A549 (cell line): Measurements from ENCODE around the gene PIGN. TPM values are rescaled to one million over a fixed set of nuclear protein-coding genes. Genes with fewer than 3 reads are reported as not detected.

ENCODE experiments used
- ATAC-seq, 2 experiments: fragments of 200-7000 bp in 1 of 2; fragments of >200 bp in 1 of 2; cut with Nextera tagmentation in 1 of 2; cut with Tn5 transposase in 1 of 2; 3 replicates each; pipeline versions ENCODE4 v1.8.0 to v1.9.1; 2018 to 2020; ENCODE audit warnings: mild to moderate bottlenecking in 1 of 2, moderate library complexity in 1 of 2
- CTCF ChIA-PET: fragments of 300-600 bp; sonication (Branson Sonifier 250); formaldehyde crosslinking; extraction: SDS; loops from one replicate; lab custom pipeline; 2021; ENCODE audit warnings: antibody characterized with exemption, inconsistent platforms; lab: Yijun Ruan, JAX
- POLR2A ChIA-PET: fragments of 350-600 bp; formaldehyde crosslinking; extraction: SDS; loops from one replicate; lab custom pipeline; 2021; ENCODE audit warnings: antibody characterized with exemption, inconsistent platforms; lab: Yijun Ruan, JAX
- DNase-seq, 2 experiments: peaks; one replicate each; pipeline versions ENCODE4 v3.0.0 to v3.0.0-alpha.2; 2011 to 2016; ENCODE audit warnings: low read depth in 1 of 2, low spot score in 1 of 2
- FAIRE-seq: peaks from 2 replicates; lab custom pipeline; 2011; peaks lifted over from hg19 to GRCh38; lab: Jason Lieb, UNC
- H3K27ac ChIP-seq, 2 experiments: fragments of >200 bp; sonication (Bioruptor Twin); formaldehyde crosslinking; 3 replicates each; pipeline ENCODE4 v1.5.1; 2016 to 2017
- H3K4me1 ChIP-seq: fragments of >200 bp; sonication (Bioruptor Twin); formaldehyde crosslinking; 3 replicates; pipeline ENCODE4 v1.6.1; 2016
- H3K4me2 ChIP-seq: fragments of >200 bp; sonication (Bioruptor Twin); formaldehyde crosslinking; 3 replicates; pipeline ENCODE4 v1.6.1; 2016
- H3K4me3 ChIP-seq: fragments of >200 bp; sonication (Bioruptor Twin); formaldehyde crosslinking; 3 replicates; pipeline ENCODE4 v1.5.1; 2016
- H3K9me3 ChIP-seq: fragments of >200 bp; sonication (Bioruptor Twin); formaldehyde crosslinking; 3 replicates; pipeline ENCODE4 v1.6.1; 2016
- CHD4 ChIP-seq: fragments of 200-600 bp; sonication (generic); IDR thresholded peaks from 2 replicates; pipeline ENCODE4 v1.6.1; 2016; ENCODE audit warnings: antibody characterized with exemption, mild to moderate bottlenecking, borderline replicate concordance
- E2F6 ChIP-seq: IDR thresholded peaks from 2 replicates; pipeline ENCODE4 v1.6.1; 2012; ENCODE audit warnings: low read depth, borderline replicate concordance
- ELK1 ChIP-seq: fragments of 150-350 bp; IDR thresholded peaks from 2 replicates; pipeline ENCODE4 v1.6.1; 2014; ENCODE audit warnings: low read depth, mild to moderate bottlenecking, low read length
- FOSB ChIP-seq: fragments of 250-450 bp; sonication (Bioruptor Pico); IDR thresholded peaks from 2 replicates; pipeline ENCODE4 v1.5.0; 2020; ENCODE audit warnings: mild to moderate bottlenecking, moderate library complexity
- GATA3 ChIP-seq: IDR thresholded peaks from 2 replicates; pipeline ENCODE4 v1.6.1; 2012; ENCODE audit warnings: borderline replicate concordance
- HOXB13 ChIP-seq: fragments of 250-450 bp; sonication (Bioruptor Pico); IDR thresholded peaks from 2 replicates; pipeline ENCODE4 v1.5.0; 2020; ENCODE audit warnings: low read depth, mild to moderate bottlenecking, moderate library complexity
- JUN ChIP-seq, 2 experiments: fragments of >200 bp; sonication (Bioruptor Twin); formaldehyde crosslinking; IDR thresholded peaks; 2 replicates in 1 of 2; 3 replicates in 1 of 2; pipeline ENCODE4 v1.6.1; 2016 to 2017
- KDM5A ChIP-seq: fragments of 200-600 bp; sonication (generic); IDR thresholded peaks from 2 replicates; pipeline ENCODE4 v1.6.1; 2016; ENCODE audit warnings: antibody characterized with exemption, mild to moderate bottlenecking
- RARB ChIP-seq: fragments of 250-450 bp; sonication (Bioruptor Pico); IDR thresholded peaks from 2 replicates; pipeline ENCODE4 v1.8.0; 2021; ENCODE audit warnings: mild to moderate bottlenecking, moderate library complexity
- RFX5 ChIP-seq: fragments of 450-650 bp; IDR thresholded peaks from 2 replicates; pipeline ENCODE4 v1.7.1; 2014; ENCODE audit warnings: antibody characterized with exemption, mild to moderate bottlenecking, moderate library complexity
- RNF2 ChIP-seq: fragments of 200-600 bp; sonication (generic); IDR thresholded peaks from 2 replicates; pipeline ENCODE4 v1.6.1; 2016; ENCODE audit warnings: low read depth, mild to moderate bottlenecking, antibody characterized with exemption, moderate library complexity, borderline replicate concordance
- SMC3 ChIP-seq: fragments of >200 bp; sonication (Bioruptor Twin); formaldehyde crosslinking; IDR thresholded peaks from 3 replicates; pipeline ENCODE4 v1.6.1; 2018; ENCODE audit warnings: inconsistent platforms
- SREBF2 ChIP-seq: fragments of 450-650 bp; IDR thresholded peaks from 2 replicates; pipeline ENCODE4 v1.6.1; 2014; ENCODE audit warnings: mild to moderate bottlenecking, moderate library complexity
- TFCP2L1 ChIP-seq: fragments of 250-450 bp; sonication (Bioruptor Pico); IDR thresholded peaks from 2 replicates; pipeline ENCODE4 v1.5.0; 2021; ENCODE audit warnings: mild to moderate bottlenecking
- TP53 ChIP-seq: fragments of 250-450 bp; sonication (Bioruptor Pico); IDR thresholded peaks from 2 replicates; pipeline ENCODE4 v1.5.0; 2021; ENCODE audit warnings: mild to moderate bottlenecking, moderate library complexity
- ZC3H11A ChIP-seq: fragments of 450-650 bp; IDR thresholded peaks from 2 replicates; pipeline ENCODE4 v1.6.1; 2014; ENCODE audit warnings: antibody characterized with exemption, mild to moderate bottlenecking
- ZFP36 ChIP-seq: fragments of 450-650 bp; IDR thresholded peaks from 2 replicates; pipeline ENCODE4 v1.6.1; 2014; ENCODE audit warnings: borderline replicate concordance; ENCODE audit not compliant: partially characterized antibody
- WGBS: methylation state at CpG from one replicate; pipeline ENCODE4 v1.1.6; 2017; ENCODE audit errors: missing lambda C conversion rate; 5-methylcytosine and 5-hydroxymethylcytosine counted together
- polyA plus RNA-seq, 4 experiments: library from polyadenylated mRNA; depleted of rRNA in 3 of 4; stranded (reverse); fragments of >200 nt; fragmentation: RNase III in 1 of 4; extraction: RNeasy Plus Mini Kit Qiagen cat#74134 plus additional on column Dnase treatment in 1 of 4; gene quantifications; 2 replicates in 3 of 4; 3 replicates in 1 of 4; pipeline ENCODE4 v1.2.3, GENCODE V29; 2011 to 2017
- TF ChIP-seq, protein P1 (sequence below): fragments of >200 bp; sonication (Bioruptor Twin); formaldehyde crosslinking; IDR thresholded peaks from 3 replicates; pipeline ENCODE4 v1.6.1; 2016

Gene PIGN
- polyA plus RNA-seq, 2 of the 4 experiments (the other 2 are of a cell fraction), result 12.9 to 37.0 TPM

DNA sequence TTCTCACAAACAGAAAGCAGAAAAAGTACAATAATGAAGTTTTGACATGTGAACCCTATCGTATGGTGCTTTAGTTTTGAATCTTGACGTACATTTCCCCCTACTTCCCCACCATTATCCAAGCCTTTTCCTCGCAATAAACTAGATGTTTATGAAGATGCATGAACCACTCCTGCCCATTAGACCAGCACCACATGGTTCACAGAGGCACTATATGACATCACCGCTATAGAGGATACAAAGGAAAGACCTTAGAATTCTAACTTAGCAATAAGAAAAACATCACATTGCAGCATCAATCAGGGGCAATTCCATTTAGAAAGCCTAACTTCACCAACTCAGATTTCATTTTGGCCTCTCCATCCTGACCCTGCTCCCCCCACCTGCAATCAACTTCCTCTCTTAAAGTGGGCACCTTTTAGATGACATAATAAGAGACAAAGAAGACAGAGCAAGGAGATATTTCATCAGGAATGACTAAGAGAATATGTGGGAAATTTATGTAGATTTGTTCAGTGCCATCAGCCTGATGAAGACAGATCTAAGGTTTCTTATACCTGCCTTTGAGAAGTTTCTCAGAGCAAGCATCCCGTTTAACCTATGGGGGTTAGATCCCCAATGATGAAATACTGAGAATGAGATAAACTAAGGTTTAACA lies 124.9 kb downstream of the PIGN start (continued):
- TF ChIP-seq, protein P1, sequence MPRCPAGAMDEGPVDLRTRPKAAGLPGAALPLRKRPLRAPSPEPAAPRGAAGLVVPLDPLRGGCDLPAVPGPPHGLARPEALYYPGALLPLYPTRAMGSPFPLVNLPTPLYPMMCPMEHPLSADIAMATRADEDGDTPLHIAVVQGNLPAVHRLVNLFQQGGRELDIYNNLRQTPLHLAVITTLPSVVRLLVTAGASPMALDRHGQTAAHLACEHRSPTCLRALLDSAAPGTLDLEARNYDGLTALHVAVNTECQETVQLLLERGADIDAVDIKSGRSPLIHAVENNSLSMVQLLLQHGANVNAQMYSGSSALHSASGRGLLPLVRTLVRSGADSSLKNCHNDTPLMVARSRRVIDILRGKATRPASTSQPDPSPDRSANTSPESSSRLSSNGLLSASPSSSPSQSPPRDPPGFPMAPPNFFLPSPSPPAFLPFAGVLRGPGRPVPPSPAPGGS, result no peak
- TF ChIP-seq TFCP2L1 (CRISPR knock-in tag) (no peak), GATA3 (no peak), RFX5 (no peak), ZC3H11A (no peak), KDM5A (no peak), HOXB13 (CRISPR knock-in tag) (no peak)

DNA sequence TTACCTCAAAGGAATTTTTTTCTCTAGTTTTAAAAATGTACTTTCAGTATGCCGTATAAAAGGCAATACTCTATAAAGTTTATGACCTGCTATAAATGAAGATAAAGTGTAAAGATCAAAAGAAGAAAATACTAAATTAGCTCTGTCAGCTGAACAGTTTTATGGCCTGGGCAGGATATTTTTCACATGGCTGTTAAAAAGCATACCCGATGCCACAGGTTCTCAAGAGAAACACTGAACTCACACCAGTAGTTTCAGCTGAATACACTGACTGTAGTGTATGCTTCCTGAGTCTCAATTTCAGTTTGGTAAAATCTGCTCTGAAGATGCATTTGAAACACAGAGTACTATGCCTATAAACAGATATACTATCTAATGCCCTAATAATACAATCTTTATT lies 126.0 kb downstream of the PIGN start:
- Histone ChIP-seq H3K9me3 (no peaks in the 10 kb centered on the region), H3K4me2 (no peak overlapping the region), H3K4me1 (no peaks in the 10 kb centered on the region)
- ATAC-seq, result no peak
- TF ChIP-seq RNF2, result no peak
- no peak for TF ChIP-seq SREBF2
- TF ChIP-seq, all 56 proteins: peak for 0
- Histone ChIP-seq H3K27ac (no peak overlapping the region), H3K4me3 (no peak overlapping the region)
- no peak for FAIRE-seq
- DNase-seq, result no peak
- WGBS, result 90% methylated on average over 2 of the region's 2 CpGs
- ChIA-PET CTCF (no interaction called here), POLR2A (no interaction called here)

DNA sequence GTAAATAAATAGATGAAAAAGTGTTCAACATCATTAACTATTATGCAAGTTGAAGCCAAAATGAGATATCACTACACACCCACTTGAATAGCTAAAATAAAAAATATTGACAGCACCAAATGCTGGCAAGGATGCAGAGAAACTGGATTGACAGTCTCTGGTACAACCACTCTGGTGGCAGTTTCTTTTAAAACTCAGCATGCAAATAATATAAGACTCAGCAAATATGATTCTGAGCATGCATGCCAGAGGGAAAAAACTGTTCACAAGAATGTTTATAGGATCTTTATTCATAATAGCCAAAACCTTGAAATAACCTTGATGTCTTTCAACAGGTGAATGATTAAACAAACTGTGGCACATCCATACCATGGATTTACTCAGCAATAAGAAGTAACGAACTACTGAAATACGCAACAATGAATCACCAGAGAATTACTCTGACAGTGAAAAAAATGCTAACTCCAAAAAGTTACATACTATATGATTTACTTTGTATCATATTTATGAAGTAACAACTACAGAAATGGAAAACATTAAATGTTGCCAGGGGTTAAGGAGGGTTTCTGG lies 131.8 kb downstream of the PIGN start:
- WGBS, result 95% methylated on average over 2 of the region's 2 CpGs
- DNase-seq (no peak), FAIRE-seq (no peak), ATAC-seq (no peak)
- TF ChIP-seq TP53 (CRISPR knock-in tag) (no peak), CHD4 (no peak), ELK1 (no peak)
- Histone ChIP-seq H3K4me1 (no peaks in the 10 kb centered on the region), H3K4me3 (no peak overlapping the region), H3K27ac (no peak overlapping the region), H3K9me3 (no peaks in the 10 kb centered on the region), H3K4me2 (no peak overlapping the region)
- ChIA-PET POLR2A (no interaction called here), CTCF (no interaction called here)

- CTCF ChIA-PET, result interaction anchor here (1.3 kb wide), 1 partner anchor 466 kb away, joined by 3 read pairs; no protein-coding TSS in a partner anchor
- POLR2A ChIA-PET, result no interaction called here
- Histone ChIP-seq H3K9me3 (no peaks in the 10 kb centered on the region; the same call in 2 of the 3 replicates), H3K4me2 (no peak overlapping the region), H3K4me1 (no peaks in the 10 kb centered on the region), H3K27ac (no peak overlapping the region)
- FAIRE-seq, result no peak
- ATAC-seq, result no peak
- DNase-seq, result no peak
- TF ChIP-seq FOSB, result no peak
- TF ChIP-seq GATA3, result no peak
- no peak for TF ChIP-seq KDM5A
- TF ChIP-seq ZFP36, result no peak
- no peak for TF ChIP-seq TFCP2L1 (CRISPR knock-in tag)
- TF ChIP-seq, all 56 proteins: peak for 0
- 48% methylated on average over 1 of the region's 1 CpG for WGBS
- no peak overlapping the region for H3K4me3 ChIP-seq
These were observed 138.6 kb downstream of the PIGN start for GRCh38 chr18:62048279-62048678.

- WGBS, result 79% methylated on average over 2 of the region's 2 CpGs
- no peaks in the 10 kb centered on the region for H3K4me1 ChIP-seq
- no peak overlapping the region for H3K27ac ChIP-seq
- no peaks in the 10 kb centered on the region; the same call in 2 of the 3 replicates for H3K9me3 ChIP-seq
- FAIRE-seq (no peak), DNase-seq (no peak), ATAC-seq (no peak)
- H3K4me3 ChIP-seq, result no peak overlapping the region
- POLR2A ChIA-PET, result no interaction called here
- CTCF ChIA-PET, result interaction anchor here (0.5 kb wide), 1 partner anchor 398 kb away, joined by 3 read pairs; no protein-coding TSS in a partner anchor
- H3K4me2 ChIP-seq, result no peak overlapping the region
- no peak for TF ChIP-seq E2F6
- no peak for TF ChIP-seq SMC3
- TF ChIP-seq RARB (CRISPR knock-in tag), result no peak
- no peak for TF ChIP-seq ELK1
- TF ChIP-seq JUN (IDR thresholded peaks at IDR 0.05), result no peak
These were observed 141.5 kb downstream of the PIGN start for GRCh38 chr18:62045316-62045715.
